Islet precursor cell (in vitro differentiated cells): ENCODE measurements around the gene SLC24A1.

Experiments
- DNase-seq: peaks from one replicate; pipeline ENCODE4 v3.0.0-alpha.2; 2018

The SLC24A1 gene

DNA sequence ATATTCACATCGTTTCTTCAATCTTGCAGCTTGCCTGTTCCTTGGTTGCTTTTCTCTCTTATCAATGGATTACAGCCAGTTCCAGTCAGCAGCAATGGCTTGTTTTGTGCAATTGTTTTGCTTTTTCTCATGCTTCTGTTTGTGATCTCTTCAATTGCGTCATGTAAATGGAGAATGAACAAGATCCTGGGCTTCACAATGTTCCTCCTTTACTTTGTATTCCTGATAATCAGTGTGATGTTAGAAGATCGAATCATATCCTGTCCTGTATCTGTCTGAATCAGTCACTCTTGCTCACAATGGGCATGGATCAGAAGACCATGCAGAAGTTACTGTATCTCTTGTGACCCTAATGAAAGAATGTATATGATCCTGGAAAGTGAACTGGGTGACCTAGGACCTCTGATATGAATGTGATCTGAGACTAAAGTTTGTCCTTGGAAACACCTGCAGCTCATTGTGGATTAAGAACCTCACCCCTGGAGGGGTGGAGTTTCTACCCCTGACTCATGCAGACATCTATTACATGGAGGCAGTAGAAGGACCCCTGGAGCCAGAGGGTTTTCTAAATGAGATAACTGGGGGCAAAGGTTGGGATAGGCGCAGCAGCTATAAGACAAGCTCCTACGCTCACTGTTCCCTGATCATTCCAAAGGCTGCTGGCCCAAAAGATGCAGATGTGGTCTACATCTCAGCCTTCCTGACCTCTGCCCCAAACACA is 32.2 kb downstream of the SLC24A1 start:
- no peak for DNase-seq

DNA sequence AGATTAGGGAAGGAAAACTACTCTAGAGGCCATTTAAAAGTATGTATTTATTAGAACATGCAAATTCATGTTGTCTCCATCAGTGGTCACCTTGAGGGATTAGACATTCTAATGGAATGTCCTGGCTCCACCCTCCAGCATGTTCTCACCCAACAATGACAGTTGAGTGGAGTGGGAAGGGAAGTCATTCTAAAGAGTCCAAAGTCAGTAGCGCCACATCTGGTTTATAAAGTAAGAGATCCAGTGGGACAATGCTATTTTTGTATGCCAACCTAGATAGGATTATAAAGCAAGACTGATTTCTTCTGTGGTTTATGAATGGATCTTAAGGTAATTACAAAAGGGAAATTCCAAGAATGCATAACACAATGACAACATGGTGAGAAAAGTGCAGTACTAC is 33.3 kb downstream of the SLC24A1 start:
- no peak for DNase-seq

DNA sequence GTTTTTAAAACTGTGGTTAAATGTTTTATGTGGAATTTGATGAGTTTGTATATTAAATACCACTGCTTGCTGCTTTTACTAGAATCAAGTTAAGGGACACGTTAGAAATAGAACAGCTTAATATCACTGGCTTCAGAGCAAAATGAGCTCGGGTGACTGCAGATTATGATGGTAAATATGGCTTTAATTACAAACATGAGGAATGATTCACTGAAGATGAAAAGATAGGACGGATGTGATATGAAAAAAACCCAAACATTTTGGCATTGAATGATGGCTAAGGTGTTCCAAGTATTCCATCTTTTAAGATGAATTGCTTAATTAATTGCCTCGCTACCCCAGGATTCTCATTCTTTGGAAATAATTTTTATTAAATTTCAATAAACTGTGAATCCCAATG is 33.7 kb downstream of the SLC24A1 start:
- no peak for DNase-seq

DNA sequence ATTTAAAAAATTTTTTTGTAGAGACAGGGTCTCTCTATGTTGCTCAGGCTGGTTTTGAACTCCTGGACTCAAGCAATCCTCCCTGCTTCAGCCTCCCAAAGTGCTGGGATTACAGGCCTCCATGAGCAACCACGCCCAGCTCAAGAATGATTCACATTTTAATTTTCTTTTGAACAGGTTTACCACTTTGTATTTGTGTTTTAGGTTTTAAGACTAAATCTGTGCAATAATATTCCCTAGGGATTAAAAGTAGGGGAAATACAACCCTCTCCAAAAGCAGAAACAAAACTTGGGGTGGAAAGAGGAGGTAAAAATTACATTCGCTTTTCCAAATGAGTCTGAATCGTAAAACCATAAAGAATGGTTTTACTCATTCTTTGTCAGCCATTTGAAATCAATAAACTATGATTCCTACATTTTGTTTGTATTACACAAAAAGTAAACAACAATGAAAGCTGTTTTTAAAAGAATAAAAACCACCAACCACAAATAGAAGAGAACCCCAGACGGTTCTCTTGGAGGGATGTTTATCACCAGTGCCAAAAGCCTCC is 37.8 kb downstream of the SLC24A1 start:
- DNase-seq, result no peak

DNA sequence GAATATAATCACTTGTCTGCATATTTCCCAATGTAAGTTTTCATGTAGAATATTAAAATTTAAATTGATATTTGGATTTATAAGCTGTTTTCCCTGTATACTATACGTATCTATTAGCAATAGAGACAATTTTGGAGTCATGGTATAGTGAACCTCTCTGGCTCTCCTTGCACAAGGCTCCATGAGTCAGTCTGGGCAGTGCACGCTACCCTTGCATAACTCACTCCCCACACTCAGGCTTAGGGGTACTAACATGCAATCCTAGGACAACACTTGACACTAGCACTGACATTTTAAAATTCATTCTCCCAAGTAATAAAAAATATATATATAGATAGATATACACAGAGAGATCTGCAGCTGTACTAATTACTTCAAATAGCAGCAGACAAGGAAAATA is 39.2 kb downstream of the SLC24A1 start:
- no peak for DNase-seq

DNA sequence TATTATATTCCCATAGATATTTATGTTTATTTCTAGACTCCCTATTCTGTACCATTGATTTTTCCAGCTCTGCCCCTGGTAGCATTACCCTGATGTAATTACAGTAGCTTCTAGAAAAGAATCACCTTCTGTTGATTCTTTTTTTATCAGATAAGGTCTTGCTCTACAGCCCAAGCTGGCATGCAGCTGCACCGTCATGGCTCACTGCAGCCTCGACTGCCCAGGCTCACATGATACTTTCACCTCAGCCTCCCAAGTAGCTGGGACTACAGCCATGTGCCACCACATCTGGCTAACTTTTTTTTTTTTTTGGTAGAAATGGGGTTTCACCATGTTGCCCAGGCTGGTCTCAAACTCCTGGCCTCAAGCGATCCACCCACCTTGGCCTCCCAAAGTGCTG is 41.8 kb downstream of the SLC24A1 start:
- DNase-seq, result no peak

DNA sequence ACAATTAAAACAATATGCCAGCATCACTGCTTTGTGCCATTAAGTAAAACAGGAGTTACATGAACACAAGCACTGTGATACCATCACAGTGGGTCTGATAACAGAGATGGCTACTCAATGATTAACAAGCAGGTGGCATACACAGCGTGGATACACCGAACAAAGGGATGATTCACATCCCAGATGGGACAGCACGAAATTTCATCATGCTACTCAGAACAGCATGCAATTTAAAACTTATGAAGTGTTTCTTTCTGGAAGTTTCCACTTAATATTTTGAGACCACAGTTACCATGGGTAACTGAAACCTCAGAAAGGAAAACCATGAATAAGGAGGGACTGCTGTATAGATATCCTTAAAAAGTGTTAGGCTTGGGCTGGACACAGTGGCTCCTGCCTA is 44.5 kb downstream of the SLC24A1 start:
- no peak for DNase-seq

DNA sequence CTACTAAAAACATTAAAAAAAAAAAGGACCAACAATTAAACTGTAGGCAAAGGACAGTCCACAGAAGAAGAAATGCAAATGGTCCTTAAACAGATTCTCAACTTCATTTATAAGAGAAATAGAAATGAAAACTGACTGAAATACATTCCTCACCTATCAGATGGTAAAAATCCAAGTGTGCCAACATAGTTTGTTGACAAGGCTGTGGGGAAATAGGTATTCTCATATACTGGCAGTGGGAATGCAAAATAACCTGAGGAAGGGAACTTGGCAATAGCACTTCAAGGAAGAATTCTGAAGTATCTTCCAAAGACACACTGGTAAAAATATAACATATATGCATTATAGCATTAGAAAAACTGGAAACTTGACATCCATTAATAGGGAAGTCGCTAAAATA is 53.8 kb downstream of the SLC24A1 start:
- DNase-seq, result no peak

DNA sequence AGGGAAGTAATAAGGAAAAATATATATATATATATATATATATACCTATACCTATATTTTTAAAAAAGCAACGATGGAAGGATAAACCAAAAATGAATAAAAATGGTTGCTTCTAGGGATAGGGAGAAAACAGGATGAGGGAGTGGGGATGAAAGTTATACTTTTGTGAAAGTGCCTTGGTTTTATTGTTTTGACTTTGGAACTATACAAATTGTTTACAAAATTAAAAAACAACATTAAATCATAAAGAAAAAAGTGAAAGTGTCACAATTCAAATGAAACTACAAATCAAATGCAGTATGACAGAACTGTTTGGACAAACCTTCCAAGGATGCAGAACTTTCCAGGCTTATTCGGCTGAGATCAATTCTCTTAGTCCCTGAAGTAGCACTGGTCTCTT is 54.4 kb downstream of the SLC24A1 start:
- no peak for DNase-seq

DNA sequence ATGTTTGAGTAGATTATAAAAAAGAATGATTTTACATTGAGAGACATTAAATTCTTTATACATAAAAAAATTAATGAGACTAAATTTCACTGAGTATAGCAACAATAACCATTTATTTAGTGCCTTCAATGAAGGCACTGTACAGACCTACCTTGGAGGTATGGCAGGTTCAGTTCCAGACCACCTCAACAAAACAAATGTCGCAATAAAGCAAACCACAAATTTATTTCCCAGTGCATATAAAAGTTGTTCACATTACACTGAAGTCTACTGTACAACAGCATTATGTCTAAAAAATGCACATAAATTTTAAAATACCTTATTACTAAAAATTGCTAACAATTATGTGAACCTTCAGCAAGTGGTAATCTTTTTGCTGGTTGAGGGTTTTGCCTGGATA is 58.8 kb downstream of the SLC24A1 start:
- no peak for DNase-seq

DNA sequence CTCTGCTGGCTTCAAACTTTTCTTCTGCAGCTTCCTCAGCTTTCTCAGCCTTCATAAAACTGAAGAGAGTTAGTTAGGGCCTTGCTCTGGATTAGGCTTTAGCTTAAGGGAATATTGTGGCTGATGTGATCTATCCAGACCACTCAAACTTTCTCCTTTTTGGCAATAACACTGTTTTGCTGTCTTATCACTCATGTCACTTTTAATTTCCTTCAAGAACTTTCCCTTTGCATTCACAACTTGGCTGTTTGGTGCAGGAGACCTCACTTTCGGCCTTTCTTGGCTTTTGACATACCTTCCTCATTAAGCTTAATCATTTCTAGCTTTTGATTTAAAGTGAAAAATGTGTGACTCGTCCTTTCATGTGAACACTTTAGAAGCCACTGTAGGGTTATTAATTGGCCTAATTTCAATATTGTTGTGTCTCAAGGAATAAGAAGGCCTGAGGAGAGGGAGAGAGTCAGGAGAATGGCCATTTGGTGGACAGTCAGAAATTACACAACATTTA is 60.7 kb downstream of the SLC24A1 start:
- DNase-seq, result no peak

DNA sequence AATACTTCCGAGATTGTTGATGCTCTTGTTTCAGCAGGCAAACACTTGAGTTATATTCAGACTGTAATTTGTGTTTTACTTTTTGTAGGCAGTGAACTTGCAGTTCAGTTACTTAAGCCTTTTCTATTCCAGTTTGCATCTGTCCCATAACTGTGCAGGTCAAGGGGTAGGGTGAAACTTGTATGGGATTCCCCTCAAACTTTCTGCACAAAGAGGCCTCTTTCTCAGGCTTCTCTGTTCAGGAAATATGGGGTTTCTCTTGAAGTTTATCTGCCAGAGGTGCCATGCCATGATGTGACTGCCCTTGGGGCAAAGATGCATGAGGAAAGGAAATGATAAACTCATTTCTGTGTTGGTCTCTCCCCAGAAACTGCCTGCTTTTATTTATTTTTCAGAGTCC is 66.7 kb downstream of the SLC24A1 start:
- no peak for DNase-seq

DNA sequence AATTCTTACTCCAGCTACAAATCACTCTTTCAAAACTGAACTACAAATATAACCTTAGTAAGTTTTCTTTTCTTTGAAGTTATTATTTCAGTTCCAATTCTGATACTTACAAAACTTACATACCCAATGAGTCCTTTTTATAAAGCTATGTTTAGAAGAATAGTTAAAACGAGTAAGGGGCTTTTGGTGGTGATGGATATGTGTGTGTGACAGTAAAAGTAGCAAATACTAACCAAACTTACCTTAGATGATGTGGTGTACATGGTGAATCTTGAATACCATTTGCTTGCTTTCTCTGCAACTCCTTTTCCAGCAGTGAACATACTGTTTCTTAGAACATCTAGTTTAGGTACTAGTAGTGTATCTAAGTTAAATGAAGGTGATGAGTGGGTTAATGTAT is 68.4 kb downstream of the SLC24A1 start:
- DNase-seq, result no peak

DNA sequence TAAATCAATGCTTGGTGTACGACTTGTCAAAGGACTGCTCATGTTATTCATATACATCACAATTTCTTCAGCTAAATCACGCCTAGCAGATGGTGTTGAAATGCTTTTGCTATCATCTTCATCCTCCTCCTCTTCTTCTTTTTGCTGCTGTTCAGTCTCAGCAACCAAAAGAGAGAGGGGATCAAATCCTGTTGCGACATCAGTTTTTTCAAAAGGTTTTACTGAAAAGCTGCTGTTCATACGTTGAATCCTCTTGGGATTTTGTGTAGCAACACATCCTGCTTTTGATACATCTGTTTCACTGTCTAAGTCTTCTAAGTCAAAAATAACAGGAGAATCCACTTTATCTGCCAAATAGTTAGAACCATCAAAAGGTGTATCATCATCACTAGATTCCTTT is 69.0 kb downstream of the SLC24A1 start:
- DNase-seq, result no peak

DNA sequence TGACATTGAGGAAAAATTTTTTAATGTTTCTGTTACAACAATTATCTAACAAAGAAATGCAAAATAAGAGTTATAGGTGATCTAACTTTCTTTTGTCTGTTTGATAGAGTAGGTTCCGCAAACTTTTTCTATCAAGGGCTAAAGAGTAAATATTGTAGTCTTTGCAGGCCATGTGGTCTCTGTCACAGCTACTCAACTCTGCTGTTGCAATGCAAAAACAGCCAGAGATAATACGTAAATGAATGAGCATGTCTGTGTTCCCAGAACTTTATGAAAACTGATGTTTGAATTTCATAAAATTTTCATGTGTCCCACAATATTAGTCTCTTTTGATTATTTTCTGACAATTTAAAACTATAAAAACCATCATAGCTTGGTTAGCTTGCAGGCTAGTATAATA is 73.3 kb downstream of the SLC24A1 start:
- no peak for DNase-seq
